GM18519 (cell line): ENCODE data around the gene OCIAD2.
"Not testable (repeated sequence)": the region's sequence is repeated elsewhere in the genome, so short reads cannot be mapped to it uniquely, and the experiment has no call there.

Experiments used
- ATAC-seq: cut with Tn5 transposase; IDR thresholded peaks from one replicate; pipeline ENCODE4 v1.9.1; 2021; ENCODE audit warnings: mild to moderate bottlenecking, moderate library complexity; ENCODE audit not compliant: unreplicated experiment, low FRiP score

Gene OCIAD2

DNA sequence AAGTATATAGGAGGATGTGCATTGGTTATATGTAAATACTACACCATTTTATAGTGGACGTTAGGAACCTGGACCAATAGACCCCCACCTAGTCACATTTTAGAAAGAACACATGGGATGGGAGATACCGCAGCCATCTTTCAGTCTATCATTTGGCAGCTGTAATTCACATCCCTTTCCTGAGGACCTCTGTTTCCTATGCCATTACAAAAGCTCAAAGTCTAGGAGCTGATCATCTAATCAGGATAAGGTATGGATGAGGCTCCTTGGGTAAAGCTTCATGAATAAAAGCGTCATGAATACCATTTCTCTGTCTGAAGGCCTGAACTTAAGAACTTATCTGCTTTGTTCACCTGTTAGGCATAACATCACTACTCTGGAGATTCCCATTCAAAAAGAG lies 44.5 kb downstream of the OCIAD2 start:
- no peak for ATAC-seq

DNA sequence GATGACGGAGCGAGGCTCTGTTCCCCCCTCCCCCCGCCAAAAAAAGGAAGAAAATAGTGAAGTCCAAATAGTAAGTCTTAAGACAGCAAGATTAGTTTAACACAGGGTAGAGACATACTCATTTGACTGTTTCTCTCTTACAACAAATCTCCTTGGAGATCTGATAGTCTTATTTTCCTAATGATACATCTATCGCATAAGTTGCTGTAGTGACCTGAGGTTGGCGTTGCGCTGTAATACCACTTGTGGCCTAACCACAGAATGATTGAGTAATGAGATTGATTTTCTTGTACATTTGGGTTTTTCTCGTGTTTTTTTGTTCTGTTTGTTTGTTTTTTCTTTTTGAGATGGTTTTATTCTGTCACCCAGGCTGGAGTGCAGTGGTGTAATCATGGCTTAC lies 48.4 kb downstream of the OCIAD2 start:
- no peak for ATAC-seq

DNA sequence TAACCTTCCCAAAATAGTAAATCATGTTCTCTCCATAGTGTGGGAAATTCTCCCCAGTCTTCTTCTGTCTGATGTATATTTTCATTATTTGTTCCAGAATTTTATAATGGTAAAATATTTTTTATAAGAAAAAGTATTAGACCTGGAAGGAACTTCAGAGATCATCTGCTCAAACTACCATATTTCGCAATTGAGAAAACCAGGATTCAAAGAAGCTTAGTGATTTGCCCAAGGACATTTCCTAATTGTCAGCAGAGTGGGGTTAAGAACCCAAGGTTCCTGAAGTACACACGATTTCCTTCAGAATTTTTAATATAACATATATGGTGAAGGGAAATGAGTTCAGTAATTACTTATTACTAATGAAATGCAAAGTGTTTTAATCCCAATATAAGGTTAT lies 51.6 kb downstream of the OCIAD2 start:
- no peak for ATAC-seq

DNA sequence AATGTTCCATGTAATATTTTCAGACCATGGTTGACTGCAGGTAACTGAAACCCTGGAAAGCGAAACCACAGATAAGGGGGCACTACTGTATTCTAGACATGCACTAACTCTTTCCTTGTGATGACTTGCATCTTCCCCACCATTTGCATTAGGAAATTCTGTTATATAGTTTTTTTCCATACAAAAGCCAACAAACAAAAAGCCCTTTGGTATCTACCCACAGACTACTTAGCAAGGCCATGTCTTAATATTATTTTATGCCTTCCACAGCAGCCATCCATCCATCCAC lies 52.2 kb downstream of the OCIAD2 start:
- no peak for ATAC-seq

DNA sequence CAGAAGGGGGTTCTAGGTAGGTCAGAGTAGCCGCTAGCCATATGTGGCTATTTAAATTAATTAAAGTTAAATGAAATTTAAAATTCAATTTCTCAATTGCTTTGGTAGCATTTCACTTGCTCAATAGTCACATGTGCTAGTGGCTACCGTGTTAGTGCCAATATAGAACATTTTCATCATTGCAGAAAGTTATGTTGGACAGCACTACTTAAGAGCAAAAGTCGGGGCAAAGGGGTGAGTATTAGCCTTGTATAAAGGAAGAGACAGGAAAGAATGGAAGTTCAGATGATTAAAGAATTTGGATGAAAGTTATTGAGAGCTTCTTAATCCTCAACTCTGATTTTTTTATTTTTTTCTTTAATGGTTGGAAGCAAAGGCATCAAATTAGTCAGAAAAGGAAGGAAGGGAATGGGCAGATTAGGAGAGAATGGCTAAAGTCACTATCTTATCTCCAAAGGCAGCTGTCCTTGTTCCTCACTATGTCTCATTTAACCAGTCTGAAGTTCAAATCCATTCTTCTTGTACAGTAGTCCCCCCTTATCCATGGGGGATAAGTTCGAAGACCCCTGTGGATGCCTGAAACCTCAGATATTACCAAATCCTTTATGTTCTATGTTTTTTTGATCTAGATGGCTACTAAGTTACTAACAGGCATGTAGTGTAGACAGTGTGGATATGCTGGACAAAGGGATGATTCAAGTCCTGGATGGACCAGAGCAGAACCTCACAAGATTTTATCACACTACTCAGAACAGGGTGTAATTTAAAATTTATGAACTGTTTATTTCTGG lies 52.8 kb downstream of the OCIAD2 start:
- ATAC-seq: no peak

DNA sequence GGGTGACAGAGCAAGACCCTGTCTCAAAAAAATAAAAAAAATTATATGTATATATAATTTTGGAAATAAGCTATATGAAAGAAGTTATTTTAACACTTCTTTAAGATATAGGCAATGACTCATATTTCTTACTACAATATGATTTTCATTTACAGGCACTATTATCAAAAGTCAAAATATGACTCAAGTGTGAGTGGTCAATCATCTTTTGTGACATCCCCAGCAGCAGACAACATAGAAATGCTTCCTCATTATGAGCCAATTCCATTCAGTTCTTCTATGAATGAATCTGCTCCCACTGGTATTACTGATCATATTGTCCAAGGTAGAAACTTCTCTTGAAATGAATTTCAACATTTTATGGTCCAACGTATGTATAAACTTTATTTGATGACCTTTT lies 54.9 kb downstream of the OCIAD2 start:
- no peak for ATAC-seq

DNA sequence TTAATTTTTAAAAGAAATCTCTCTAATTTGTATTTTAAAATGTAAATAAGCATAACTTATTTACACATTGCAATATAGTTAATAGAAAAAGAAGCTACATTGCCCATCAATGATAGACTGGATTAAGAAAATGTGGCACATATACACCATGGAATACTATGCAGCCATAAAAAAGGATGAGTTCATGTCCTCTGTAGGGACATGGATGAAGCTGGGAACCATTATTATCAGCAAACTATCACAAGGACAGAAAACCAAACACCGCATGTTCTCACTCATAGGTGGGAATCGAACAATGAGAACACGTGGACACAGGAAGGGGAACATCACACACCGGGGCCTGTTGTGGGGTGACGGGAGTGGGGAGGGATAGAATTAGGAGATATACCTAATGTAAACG lies 57.8 kb downstream of the OCIAD2 start:
- not testable (repeated sequence) for ATAC-seq

DNA sequence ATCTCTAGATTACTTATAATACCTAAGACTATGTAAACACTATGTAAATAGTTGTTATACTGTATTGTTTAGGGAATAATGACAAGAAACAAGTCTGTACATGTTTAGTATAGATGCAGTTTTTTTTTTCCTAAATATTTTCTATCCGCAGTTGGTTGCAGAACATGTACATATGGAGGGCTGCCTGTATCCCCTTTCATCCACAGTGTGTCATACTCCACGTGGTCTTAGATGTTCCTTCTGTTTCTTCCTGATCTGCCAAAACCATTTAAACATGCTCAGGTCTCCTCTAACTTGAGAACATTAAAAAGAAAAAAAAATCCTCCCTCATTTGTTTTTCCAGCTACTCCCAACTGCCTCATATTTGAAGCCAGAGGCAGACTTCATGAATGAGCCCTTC lies 61.7 kb downstream of the OCIAD2 start:
- no peak for ATAC-seq

DNA sequence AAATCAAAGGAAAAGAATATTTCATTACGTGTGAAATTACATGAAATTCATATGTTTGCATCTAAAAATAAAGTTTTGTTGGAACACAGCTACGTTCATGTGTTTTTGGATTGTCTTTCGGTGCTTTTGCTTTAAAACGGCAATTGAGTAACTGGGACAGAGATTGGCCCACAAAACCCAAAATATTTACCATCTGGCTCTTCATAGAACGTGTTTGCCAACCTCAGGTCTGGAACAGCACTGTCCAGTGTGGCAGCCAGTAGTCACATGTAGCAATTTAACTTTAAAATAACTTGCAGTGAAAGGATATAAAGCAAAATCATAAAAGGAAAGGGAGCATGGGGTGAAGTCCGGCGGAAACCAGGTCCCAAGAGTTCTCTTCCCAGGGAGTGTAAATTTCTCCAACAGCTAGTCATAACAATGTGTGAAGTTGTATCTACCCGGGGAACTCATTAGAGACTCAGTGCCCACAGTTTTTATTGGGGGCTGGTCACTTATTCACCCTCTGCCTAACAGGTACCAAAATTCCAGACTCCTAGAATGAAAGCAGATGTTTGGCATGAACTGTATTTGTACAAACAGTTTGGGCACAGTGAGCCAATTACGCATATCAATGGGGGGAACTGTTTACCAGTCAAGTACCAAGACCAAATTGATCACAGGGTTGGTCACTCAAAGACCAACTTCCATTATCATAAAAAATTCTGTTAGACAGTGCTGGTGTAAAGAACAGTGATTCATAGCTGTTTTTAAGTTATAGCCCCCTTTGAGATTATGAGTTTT lies 65.3 kb downstream of the OCIAD2 start:
- no peak for ATAC-seq

DNA sequence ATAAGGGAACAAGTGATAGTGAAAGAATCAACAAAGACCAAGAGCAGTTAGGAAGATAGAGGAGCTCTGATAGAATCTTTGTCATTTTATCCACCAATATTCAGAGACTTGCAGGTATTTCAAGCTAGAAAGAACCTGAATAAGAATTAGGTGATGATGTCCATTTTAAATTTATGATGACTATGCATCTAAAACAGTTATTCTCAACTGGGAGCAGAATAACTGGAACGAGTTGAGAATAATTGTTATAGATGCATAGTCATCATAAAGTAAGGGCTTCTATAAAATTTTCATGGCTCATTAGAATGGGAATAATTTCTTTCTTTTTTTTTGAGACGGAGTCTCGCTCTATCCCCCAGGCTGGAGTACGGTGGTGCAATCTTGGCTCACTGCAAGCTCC lies 69.9 kb downstream of the OCIAD2 start:
- no peak for ATAC-seq
